GM19372 (cell line): ENCODE data around the gene LBX2.
A peak's percentile ranks its signal among the peaks of the same experiment; 100 is the strongest.

Source experiments
- ATAC-seq: cut with Tn5 transposase; IDR thresholded peaks from one replicate; pipeline ENCODE4 v1.9.1; 2021; ENCODE audit warnings: mild to moderate bottlenecking, low read depth, moderate library complexity; ENCODE audit not compliant: unreplicated experiment

LBX2 gene, protein sequence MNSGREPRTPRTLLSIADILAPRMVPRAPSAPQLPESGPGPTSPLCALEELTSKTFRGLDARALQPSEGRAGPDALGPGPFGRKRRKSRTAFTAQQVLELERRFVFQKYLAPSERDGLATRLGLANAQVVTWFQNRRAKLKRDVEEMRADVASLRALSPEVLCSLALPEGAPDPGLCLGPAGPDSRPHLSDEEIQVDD

DNA sequence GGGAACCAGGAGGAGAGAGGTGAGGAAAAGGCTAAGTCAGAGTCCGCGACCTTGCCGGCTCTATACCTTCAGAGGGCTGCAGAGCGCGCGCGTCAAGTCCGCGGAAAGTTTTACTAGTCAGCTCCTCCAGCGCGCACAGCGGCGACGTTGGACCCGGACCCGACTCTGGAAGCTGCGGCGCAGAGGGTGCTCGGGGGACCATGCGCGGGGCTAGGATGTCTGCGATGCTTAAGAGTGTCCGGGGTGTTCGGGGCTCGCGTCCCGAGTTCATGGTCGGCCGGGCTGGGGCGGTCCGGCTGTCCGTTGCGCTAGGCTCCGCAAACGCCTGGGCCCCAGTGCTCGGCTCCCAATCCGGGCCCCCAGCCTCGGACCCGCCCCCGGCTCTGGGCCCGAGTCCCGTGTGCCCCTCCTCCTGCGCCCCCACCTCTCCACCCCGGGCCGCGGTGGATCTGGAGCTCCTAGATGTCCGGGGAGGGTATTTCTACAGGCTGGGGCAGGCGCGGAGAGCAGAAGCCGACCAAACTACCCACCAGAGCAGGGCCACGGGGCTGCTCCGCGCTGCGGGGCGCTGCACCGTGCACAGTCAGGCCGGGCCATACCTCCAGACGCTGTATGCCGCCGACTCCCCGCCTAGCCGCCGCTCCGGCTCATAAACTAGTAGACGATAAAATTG is at the start of gene LBX2:
Gene LBX2, minus strand, starts transcription at position 337 of the 673 bp plus-strand sequence. Its CDS starts 66 bp downstream, at position 271.
- ATAC-seq, result no peak

DNA sequence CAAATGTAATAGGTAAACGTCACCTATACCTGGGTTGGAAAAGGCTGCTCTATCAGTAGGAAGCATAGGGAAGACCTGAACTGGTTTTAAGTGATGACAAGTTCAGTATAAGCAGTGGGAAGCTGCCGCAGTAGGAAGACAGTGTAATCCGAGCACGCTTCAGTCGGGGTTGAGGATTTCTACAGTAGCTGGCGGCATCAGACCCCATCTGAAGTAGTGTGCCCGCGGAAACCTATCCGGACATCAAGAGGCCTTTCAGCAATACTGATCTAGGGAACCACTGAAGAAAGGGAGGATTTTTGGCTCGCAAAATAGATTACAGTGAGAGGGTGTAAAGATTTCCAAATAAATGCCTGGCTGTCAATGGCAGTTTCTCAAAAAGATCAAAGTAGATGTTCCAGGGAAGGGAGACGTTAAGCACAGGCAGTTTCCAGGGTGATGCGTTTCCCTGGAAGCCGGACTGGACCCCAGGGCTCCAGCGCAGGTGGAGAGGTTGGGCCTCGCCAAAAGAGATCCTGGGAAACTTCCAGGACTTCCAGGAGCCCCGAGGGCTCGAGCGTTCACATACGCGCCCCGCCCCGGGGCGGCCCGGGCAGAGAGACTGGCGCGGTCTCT is 49.0 kb upstream of the LBX2 start:
- ATAC-seq, result no peak

DNA sequence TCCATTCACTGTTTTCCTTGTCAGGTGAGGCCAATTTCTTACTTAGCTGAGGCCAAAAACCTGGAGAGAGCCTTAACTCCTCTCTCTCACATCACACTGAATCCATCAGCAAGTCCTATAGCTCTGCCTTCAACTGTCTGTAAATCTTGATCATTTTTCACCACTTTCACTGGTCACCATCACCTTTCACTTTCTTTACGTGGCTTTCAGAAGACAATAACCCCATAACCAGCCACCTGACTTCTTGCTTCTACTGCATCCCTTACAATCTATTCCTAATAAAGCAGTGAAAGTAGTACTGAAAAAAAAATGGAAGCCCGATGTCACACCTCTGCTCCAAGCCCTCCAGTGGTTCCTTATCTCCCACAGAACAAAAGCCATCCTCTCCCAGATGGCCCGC is 46.6 kb upstream of the LBX2 start:
- no peak for ATAC-seq

DNA sequence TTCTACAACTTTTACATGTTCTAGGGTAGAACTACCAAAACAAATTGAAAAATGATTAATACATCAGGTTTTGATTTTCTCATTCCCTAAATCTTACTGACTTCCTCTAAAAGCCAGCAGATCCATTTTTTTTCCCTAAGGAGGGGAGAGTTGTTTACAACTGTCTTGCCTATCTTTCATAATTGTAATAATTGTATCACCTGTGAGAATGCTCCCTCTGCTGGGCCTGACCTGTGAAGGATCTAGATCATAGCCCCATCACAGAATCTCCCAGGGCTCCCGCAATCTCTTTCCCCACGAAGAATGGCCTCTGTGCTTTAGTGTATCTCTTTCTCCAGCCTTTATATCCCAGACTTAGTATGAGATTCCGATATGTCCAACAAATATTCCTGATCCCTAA is 45.2 kb upstream of the LBX2 start:
- ATAC-seq, result no peak

DNA sequence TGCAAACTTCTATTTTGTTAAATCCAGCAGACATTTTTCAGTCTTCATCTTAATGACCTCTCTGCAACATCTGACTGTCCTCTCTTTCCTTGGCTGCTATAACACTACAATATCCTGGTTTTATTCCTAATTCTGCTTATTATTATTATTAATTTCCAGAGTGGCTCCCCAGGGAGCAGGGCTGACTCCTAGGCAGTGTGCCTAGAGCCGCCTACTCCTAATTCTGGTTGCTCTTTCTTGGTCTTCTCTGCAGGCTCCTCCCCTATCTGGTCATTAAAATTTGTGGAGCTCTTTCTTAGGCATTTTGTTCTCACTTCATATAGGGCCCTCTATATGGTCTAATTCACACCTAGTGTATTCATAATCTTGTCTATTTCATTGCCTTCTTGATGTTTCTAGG is 43.6 kb upstream of the LBX2 start:
- ATAC-seq, result no peak

DNA sequence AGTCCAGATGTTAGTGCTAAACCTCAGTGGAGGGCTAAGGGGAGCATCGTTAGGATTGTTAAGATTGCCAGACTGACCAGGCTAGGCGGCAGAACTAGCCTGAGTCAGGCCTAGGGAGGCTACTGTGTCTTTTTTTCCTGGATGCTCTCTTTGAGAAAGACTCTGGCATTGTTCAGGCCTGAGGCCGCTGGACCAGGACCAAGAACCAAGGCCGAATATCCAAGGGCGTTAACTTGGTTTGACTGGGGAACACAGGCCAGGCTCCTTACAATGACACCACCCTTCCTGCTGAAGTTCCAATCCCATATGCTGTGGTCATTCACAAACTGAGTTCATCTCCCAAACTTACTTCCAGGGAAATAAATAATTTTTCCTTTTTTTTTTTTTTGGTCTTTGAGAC is 40.9 kb upstream of the LBX2 start:
- ATAC-seq, result no peak

DNA sequence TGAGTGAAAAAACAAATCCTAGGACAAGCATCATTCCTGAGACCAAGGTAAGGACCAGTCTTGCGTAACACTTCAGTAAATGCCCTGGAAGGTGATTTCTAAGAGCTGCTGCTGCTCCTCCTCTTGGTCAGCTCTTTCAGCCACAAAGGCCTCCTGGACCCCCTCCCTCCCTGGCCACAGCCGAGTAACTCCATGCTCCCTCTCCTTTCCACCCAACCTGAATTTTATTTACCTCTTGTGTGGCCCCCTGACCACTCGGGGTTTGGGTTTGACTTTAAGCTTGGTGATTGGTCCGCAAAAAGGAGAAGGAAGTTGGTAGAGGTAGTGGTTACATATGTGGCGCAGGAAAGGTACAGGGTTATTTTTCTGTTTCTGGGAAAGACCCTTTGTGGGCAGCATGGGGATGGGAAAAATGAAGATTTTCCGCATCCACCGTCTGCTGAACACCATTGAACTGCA is 39.5 kb upstream of the LBX2 start:
- no peak for ATAC-seq

DNA sequence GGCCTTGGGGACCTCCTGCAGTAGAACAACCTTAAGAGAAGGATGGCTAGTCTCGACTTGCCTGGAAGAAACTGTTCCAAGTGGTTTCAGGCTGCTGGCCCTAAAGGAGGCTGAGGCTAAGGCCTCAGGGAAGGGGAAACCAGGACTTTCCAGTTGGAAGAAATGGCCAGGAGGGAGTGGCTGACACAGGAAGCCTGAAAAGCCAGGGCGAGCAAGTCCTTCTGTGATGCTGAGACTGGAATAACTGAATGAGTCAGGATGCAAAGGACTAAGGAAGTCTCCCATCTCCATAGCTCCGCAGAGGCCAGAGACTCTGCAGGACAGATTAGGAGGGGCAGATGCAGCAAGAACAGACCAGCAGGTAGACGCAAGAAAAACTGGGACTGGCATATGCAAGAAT is 37.7 kb upstream of the LBX2 start:
- ATAC-seq, result no peak

DNA sequence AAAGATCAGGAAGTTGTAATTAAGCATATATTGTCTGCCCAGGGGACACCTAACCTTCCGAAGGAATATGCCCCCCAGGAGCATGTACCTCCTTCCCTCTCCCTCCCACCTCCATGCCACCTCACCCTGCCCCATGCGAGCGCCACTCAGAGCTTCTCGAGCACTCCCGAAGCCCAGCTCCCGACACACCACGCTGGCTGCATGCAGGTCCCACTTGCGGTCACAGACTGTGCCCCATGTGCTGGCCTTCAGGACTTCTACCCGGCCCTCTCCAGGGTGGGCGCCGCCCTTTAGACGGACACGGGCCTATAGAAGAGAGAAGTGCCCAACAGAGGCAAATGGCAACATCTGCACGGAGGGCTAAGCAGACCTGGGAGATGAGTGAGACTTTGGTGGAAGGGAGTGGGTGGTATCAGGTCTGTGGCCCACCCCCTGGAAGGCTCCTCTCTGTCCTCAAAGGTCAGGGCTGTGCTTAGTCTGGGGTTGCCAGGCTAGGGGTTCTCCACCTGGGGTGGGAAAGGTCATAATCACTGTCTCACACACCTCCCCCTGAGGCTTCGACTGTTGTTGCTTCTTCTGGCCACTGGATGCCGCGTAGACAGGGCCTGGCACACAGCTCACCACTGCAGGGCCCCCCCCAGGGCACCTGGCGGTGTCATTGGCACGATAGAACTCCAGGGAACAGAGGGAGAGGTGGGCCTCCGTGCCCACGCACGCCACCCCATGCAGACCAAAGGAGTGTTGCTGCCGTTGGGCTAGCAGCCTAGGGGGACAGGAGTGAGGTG is 37.0 kb upstream of the LBX2 start:
- no peak for ATAC-seq

DNA sequence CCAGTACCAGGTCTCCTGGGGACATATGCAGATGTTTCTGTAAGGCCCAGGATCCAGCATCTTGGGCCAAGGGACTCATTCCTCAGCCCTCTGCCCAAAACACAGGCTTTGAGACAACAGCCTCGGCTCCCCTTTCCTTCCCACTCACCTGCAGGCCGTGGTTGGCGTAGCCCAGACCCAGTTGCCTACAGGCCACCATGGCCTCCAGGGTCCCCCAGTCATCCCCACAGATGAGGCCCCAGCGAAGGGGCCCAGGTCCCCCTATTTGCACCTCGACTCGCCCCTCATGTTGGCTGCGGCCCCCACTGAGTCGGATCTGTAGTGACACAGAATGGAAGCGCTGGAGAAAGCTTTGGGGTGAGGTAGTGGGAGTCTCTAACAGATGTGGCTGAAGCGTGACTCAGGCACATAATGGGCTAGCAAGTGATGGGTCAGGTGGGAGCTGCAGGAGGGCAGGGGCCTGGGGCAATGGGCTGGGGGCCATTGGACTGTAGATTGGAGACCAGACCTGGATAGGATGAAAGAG is 36.1 kb upstream of the LBX2 start:
- no peak for ATAC-seq

DNA sequence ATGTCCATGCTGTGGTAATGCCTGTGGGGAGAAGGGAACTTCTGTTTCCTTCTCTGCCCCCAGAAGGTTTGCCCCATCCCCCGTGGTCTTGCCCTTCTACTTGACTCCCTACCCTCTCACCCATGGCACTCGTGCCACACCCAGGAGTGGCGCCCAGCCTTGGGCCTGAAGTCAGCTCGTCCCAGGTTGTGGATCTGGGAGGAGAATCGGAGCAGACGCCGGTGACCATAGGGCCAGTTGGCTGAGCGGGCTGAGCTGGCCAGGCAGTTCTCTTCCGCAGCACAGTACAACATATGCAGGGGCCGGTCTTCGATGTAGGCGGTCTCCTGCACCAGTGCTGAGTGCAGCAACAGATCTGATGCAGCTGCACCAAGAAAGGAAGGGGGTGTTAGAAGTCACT is 35.0 kb upstream of the LBX2 start:
- ATAC-seq, result no peak

DNA sequence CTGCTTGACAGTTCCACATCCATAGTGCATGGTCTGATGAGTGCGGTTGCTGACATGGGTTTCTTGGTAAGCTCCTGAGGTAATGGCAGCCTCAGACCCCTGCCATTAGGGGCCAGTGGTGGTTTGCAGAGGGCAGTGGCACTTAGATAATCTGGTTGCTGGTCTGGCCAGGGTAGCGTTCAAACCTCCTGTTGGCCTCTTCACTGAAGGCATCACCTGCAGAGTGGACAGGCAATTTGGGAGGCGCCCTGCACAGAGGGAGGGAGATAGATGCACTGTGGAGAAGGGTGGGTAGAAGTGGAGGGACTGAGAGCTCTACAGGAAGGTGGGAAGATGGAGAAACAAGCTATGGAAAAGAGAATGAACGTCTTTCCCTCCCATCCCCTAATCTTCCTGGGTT is 34.1 kb upstream of the LBX2 start:
- no peak for ATAC-seq

DNA sequence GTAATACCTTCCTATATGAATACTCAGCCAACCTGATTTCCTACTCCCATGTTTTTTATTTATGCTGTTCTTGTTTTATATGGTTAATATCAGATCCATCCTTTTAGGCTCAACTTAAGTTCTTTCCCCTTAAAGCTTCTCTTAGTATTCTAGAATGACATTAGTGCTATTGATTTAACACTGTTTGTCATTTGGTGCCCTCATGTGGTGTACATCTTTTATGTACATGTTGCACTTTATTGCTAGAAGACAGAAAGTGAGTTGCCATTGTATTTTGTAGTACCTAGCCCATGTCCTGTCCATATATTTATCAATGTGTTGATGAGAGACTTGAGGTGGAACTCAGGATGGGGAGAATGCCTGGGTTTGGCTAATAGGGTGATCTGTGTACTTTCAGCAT is 32.8 kb upstream of the LBX2 start:
- no peak for ATAC-seq

DNA sequence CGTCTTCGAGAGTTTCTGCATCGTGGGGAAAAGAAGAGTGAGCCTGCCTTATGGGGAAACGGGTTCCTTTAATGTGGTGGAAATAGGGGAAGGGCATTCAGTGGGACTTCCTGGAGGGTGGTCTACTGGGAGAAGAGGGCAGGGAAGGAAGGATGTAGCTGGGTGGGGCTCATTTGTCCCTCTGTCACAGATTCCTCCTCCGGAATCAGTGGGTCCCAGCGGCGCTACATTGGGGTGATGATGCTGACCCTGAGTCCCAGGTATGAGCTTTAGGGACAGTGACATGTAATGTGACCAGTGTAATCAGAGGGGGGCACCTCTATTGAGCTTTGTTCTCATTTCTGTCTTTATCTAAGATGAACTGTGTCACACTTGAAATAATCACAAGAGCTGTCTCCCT is 32.3 kb upstream of the LBX2 start:
- no peak for ATAC-seq

DNA sequence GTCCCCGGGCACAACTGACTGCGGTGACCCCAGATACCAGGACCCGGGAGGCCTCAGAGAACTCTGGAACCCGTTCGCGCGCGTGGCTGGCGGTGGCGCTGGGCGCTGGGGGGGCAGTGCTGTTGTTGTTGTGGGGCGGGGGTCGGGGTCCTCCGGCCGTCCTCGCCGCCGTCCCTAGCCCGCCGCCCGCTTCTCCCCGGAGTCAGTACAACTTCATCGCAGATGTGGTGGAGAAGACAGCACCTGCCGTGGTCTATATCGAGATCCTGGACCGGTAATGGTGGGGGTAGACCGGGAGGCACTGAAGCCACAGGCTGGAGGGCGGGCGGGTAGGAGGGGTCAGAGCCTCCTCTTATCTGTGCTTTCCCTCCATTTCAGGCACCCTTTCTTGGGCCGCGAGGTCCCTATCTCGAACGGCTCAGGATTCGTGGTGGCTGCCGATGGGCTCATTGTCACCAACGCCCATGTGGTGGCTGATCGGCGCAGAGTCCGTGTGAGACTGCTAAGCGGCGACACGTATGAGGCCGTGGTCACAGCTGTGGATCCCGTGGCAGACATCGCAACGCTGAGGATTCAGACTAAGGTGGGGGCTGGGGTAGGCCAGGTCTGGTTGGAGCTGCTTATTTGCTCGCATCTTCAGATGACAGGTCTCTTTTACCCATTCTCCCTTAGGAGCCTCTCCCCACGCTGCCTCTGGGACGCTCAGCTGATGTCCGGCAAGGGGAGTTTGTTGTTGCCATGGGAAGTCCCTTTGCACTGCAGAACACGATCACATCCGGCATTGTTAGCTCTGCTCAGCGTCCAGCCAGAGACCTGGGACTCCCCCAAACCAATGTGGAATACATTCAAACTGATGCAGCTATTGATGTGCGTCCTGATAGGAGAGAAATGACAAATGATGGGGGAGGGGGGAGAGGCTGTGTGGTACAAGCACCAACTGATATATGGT is 31.1 kb upstream of the LBX2 start:
- ATAC-seq, result peak; percentile 28

DNA sequence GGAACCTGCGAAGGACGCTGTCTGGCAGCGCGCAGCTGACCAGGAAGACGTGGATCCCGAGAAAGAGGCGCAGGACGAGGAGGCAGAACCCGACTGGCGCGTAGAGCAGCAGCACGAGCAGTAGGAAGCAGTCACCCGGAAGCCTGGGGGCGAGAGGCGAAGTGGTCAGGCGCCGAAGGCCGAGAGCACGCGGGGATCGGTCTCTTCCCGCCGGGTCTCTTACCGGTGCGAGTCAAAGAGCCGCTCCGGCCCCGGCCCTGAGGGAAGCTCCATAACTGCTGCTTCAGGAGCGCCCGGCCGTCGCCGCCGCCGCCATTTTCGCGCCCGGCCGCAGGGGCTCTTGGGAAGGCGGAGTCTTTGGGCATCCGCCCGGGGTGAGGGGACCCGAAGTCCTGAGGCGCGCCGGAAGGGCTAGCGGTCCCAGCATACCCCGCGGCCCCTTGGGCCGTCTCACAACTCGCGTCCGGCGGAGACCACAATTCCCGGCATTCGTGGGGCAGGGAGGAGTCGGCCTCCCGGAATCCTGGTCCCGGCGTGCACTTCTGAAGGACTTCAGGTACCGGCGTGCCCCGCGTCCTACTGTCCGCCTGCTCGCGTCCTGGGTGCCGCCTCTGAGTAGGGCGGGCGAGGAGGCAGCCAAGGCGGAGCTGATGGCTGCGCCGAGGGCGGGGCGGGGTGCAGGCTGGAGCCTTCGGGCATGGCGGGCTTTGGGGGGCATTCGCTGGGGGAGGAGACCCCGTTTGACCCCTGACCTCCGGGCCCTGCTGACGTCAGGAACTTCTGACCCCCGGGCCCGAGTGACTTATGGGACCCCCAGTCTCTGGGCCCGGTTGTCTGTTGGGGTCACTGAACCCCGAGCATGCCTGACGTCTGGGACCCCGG is 30.2 kb upstream of the LBX2 start, which contains the start of the genes AUP1 and HTRA2:
Gene AUP1, minus strand, starts transcription at position 350 of the 882 bp plus-strand sequence. Its CDS starts 77 bp downstream, at position 273.
Gene HTRA2, plus strand, starts transcription at position 577 of the 882 bp plus-strand sequence. Its CDS starts 74 bp downstream, at position 651.
- peak; percentile 80 for ATAC-seq

DNA sequence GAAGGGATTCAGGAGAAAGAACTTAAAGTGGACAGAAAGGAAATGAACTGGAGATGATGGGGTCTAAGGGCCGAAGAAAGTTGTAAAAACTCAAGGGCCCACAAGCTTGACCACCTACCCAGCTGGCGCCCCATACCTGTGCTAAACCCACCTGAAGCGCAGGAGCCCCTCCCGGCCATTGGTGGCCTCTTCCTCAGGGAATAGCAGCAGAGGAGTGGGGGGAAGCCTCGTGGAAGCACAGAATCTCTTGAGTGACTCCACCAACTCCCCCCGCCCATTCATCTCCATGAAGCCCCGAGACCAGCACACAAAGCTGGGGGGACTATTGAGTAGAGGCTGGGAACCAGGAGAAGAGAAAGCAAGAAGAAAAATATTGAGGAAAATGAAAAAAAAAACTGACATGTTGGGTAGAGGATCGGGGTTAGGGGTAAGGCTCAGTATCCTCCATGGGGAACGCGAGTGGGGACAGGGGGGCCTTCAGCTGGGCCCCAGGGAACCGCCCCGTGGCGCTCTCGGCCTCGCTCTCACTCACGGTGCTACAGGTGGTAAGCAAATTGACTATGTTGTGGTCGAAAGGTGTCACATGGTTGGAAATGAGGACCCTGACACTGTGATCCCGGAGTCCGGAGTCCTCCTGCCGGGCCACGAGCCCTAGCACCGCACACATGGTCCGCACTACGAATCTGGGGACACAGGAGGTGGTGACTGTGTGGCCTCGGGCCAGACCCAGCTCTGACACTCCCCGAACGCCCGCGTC is 29.4 kb upstream of the LBX2 start:
- ATAC-seq, result peak; percentile 0

DNA sequence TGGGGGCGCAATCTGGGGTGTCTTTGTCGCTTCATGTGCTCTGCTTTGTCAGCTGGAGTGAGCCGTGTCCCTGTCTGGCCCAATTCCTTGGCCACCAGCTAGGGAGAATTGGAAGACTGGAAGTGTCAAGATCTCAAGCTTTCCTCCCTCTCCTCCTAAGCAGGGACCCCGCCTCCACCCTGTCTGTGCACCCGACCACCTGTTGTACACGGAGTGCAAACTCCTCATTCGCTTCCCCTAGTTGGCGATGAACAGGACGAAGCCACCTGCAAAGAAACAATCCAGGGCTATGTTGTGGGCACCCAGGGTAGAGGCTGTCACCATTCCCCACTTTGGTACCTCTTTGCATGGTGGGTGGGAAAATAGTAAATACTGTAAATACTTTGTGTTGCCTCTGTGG is 28.3 kb upstream of the LBX2 start:
- ATAC-seq, result no peak
